ENCODE results near the gene TMEM132D.

Gene TMEM132D

DNA sequence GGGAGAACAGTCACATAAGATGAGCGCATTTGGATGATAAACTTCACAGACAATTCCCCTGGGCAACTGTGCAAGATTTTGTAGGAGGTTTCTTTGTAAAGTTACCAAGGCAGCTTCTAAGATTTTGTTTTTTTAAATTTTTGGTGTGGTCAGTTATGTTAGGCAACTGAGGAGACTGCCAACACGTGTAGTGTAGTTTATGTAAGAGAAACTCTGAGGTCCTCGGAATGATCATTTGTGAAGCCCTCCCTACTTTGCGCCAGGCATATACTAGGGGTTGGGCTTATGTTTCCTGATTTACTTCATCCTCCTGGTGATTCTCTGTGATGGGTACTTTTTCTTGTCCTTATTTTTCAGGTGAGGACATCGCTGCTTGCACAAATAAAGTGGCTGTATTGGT lies 433.6 kb downstream of the TMEM132D start:
- H3K36me3 ChIP-seq (ENCODE audit: control insufficient read depth, insufficient read depth, low read length): no peaks in the 10 kb centered on the region
- no peak overlapping the region for H3K4me3 ChIP-seq (replicated peaks; ENCODE audit: low read depth, low read length)
- H3K27me3 ChIP-seq (replicated peaks; ENCODE audit: control insufficient read depth, insufficient read depth, low read length): no peaks in the 10 kb centered on the region
- TF ChIP-seq, protein P1, sequence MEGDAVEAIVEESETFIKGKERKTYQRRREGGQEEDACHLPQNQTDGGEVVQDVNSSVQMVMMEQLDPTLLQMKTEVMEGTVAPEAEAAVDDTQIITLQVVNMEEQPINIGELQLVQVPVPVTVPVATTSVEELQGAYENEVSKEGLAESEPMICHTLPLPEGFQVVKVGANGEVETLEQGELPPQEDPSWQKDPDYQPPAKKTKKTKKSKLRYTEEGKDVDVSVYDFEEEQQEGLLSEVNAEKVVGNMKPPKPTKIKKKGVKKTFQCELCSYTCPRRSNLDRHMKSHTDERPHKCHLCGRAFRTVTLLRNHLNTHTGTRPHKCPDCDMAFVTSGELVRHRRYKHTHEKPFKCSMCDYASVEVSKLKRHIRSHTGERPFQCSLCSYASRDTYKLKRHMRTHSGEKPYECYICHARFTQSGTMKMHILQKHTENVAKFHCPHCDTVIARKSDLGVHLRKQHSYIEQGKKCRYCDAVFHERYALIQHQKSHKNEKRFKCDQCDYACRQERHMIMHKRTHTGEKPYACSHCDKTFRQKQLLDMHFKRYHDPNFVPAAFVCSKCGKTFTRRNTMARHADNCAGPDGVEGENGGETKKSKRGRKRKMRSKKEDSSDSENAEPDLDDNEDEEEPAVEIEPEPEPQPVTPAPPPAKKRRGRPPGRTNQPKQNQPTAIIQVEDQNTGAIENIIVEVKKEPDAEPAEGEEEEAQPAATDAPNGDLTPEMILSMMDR (IDR thresholded peaks at IDR 0.05; ENCODE audit: insufficient read depth, low read length, poor library complexity, severe bottlenecking): no peak
- no peak for DNase-seq (ENCODE audit: extremely low read depth, insufficient read length)

DNA sequence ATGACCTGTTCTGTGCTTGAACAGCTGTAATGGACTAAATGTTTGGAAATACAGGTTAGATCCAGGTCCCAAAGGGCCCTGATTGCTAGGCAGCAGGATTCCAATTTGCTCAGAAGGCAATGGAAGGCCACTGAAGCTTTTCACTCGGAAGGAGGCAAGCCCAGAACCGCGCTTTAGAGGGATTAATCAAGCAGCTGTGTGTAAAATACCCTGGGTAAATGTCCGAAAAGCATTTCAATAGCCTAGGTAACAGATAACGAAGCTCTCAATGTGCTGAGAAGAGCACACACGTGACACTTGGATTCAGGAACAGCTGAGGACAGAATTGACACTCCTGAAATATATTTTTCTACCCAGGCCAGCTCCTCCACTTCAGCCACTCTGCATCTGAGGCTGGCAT lies 436.1 kb downstream of the TMEM132D start:
- no peaks in the 10 kb centered on the region for H3K27me3 ChIP-seq (replicated peaks; ENCODE audit: control insufficient read depth, insufficient read depth, low read length)
- H3K36me3 ChIP-seq (ENCODE audit: control insufficient read depth, insufficient read depth, low read length): no peaks in the 10 kb centered on the region
- TF ChIP-seq, protein P1 (IDR thresholded peaks at IDR 0.05; ENCODE audit: insufficient read depth, low read length, poor library complexity, severe bottlenecking): no peak
- H3K4me3 ChIP-seq (replicated peaks; ENCODE audit: low read depth, low read length): no peak overlapping the region
- DNase-seq (ENCODE audit: extremely low read depth, insufficient read length): no peak

DNA sequence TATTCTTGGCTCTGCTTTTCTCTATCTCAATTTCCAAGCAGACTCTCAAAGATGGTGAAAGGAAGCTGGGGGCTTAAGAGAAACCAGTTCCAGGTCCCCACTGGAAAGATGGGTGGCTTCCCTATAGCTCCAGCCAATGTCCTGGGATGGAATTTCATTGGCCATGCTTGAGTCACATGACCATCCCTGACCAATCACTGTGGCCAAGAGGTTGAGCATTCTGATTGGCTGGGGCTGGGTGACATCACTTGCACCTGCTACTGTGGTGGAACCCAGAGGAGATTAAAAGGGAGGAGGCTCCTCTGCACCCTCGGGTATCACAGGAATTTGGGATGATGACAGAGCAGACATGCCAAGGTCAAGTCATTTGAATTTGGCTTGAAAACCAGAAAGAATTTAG lies 436.5 kb downstream of the TMEM132D start:
- no peak for DNase-seq (ENCODE audit: extremely low read depth, insufficient read length)
- TF ChIP-seq, protein P1 (IDR thresholded peaks at IDR 0.05; ENCODE audit: insufficient read depth, low read length, poor library complexity, severe bottlenecking): no peak
- no peaks in the 10 kb centered on the region for H3K36me3 ChIP-seq (ENCODE audit: control insufficient read depth, insufficient read depth, low read length)
- H3K27me3 ChIP-seq (replicated peaks; ENCODE audit: control insufficient read depth, insufficient read depth, low read length): no peaks in the 10 kb centered on the region
- no peak overlapping the region for H3K4me3 ChIP-seq (replicated peaks; ENCODE audit: low read depth, low read length)

DNA sequence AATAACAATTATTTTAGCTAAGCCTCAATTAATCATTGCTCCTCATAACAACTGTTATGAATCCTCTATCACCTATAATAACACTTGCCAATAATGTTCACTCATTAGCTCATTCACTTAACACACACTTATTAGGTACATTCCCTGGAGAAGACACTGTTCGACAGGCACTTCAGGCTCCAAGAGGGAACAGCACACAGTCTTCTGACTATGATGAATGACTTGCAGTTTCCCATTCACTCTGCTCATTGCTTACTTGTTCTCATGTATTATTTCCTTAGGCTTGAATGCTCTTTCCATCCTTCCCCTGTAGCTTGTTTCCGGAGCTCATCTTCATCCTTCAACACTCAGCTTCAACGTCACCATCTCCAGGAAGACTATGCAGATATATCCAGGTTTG lies 437.3 kb downstream of the TMEM132D start:
- DNase-seq (ENCODE audit: extremely low read depth, insufficient read length): no peak
- no peak overlapping the region for H3K4me3 ChIP-seq (replicated peaks; ENCODE audit: low read depth, low read length)
- no peaks in the 10 kb centered on the region for H3K27me3 ChIP-seq (replicated peaks; ENCODE audit: control insufficient read depth, insufficient read depth, low read length)
- H3K36me3 ChIP-seq (ENCODE audit: control insufficient read depth, insufficient read depth, low read length): no peaks in the 10 kb centered on the region
- TF ChIP-seq, protein P1 (IDR thresholded peaks at IDR 0.05; ENCODE audit: insufficient read depth, low read length, poor library complexity, severe bottlenecking): no peak

DNA sequence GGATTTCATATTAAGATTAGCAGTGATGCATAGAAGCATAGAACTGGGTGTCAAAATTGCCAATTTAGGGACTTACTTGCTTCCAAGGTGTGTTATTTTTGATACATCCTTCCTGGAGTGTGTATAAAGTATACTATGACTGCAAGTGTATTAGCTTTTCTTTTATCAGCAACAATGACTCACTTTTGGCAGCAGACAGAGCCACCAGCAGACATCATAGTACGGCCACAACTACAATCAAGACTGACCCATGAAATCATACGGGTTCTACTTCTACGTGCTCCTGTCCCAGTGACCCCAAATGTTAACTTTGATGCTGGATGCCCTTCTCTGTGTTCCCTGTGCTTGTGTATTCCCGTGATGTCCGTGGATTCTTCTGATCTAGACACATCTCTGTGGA lies 443.9 kb downstream of the TMEM132D start:
- TF ChIP-seq, protein P1 (IDR thresholded peaks at IDR 0.05; ENCODE audit: insufficient read depth, low read length, poor library complexity, severe bottlenecking): no peak
- Histone ChIP-seq H3K27me3 (replicated peaks; ENCODE audit: control insufficient read depth, insufficient read depth, low read length) (no peaks in the 10 kb centered on the region), H3K36me3 (ENCODE audit: control insufficient read depth, insufficient read depth, low read length) (no peaks in the 10 kb centered on the region), H3K4me3 (replicated peaks; ENCODE audit: low read depth, low read length) (no peak overlapping the region)
- no peak for DNase-seq (ENCODE audit: extremely low read depth, insufficient read length)

DNA sequence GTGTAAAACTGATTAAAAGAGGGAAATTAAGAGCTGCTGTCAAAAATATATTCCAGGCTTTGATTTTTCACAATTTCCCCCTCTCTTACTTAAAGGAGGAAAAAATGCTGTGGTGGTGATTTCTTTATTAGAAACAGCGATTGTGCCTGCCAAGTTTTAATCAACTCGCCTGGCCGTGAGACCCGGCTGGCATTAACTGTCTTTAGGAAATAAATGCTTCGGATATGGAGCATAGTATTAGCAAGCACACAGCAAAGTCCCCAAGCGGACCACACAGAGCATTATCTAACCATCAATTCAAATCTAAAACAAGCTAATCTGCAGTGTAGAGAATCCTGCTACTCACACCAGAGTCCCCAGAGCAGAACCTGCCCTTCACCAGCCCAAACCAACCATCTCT lies 457.1 kb downstream of the TMEM132D start:
- no peaks in the 10 kb centered on the region for H3K27me3 ChIP-seq (replicated peaks; ENCODE audit: control insufficient read depth, insufficient read depth, low read length)
- DNase-seq (ENCODE audit: extremely low read depth, insufficient read length): no peak
- TF ChIP-seq, protein P1 (IDR thresholded peaks at IDR 0.05; ENCODE audit: insufficient read depth, low read length, poor library complexity, severe bottlenecking): no peak

More for the DNA sequence above, 457.1 kb downstream of the TMEM132D start:
- Histone ChIP-seq H3K36me3 (ENCODE audit: control insufficient read depth, insufficient read depth, low read length) (no peaks in the 10 kb centered on the region), H3K4me3 (replicated peaks; ENCODE audit: low read depth, low read length) (no peak overlapping the region)

Measured in GM06990 (cell line).